GM23248 (cell line): ENCODE data around the gene ALDH1A3.

Experiments used
- EZH2 ChIP-seq: fragments of 200-600 bp; sonication (generic); IDR thresholded peaks from 2 replicates; pipeline ENCODE4 v1.6.1; 2018; ENCODE audit warnings: antibody characterized with exemption, mild to moderate bottlenecking; ENCODE audit not compliant: insufficient read depth, poor library complexity, severe bottlenecking
- EZH2phosphoT487 ChIP-seq: fragments of 200-600 bp; sonication (generic); IDR thresholded peaks from 2 replicates; pipeline ENCODE4 v1.6.1; 2018; ENCODE audit warnings: antibody characterized with exemption, moderate library complexity, mild to moderate bottlenecking, low read depth; ENCODE audit not compliant: insufficient read depth

DNA sequence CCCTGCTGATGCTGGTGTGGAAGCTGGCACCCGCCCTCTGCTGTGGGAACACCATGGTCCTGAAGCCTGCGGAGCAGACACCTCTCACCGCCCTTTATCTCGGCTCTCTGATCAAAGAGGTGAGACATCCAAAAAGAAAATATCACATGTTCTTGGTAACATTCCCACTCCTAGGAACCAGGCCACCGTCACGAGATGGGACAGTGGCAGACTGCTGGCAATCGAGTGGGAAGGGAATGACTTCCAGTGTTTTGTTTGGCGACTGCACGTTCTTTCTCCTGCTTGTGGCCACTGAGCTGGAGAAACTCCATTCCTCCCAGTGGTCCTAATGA is 14.3 kb downstream of the ALDH1A3 start:
- TF ChIP-seq EZH2 (no peak), EZH2phosphoT487 (no peak)
